Mesangial cell (primary cell): ENCODE results near the gene AGMO. TPM values are rescaled to one million over a fixed set of nuclear protein-coding genes. Genes with fewer than 3 reads are reported as not detected.

Experiments used
- total RNA-seq: library from RNA; depleted of rRNA; stranded (reverse); fragments of >200 nt; gene quantifications from 2 replicates; pipeline ENCODE4 v1.2.3, GENCODE V29; 2015

Gene AGMO
- 0.13 TPM in 1 of 2 replicates, not detected in the other for total RNA-seq

GRCh38 chr7:15561835-15562234 lies at the start of gene AGMO:
Gene AGMO (minus strand): TSS chr7:15562015.

Other genes with a start within 250 kb of the AGMO start
- 0.13 TPM in 1 of 2 replicates, not detected in the other for gene MEOX2, start 124.7 kb upstream of the AGMO start, total RNA-seq